Osteoblast (primary cell): Measurements from ENCODE around the gene LIF. TPM values are rescaled to one million over a fixed set of nuclear protein-coding genes. Genes with fewer than 3 reads are reported as not detected.

Experiments
- DNase-seq: peaks from one replicate; pipeline ENCODE4 v3.0.0; 2011; ENCODE audit warnings: low spot score, mixed read lengths; ENCODE audit not compliant: insufficient read length; ENCODE audit errors: missing footprints
- H2AFZ ChIP-seq: 2 replicates; pipeline ENCODE4 v1.6.0; 2011; ENCODE audit warnings: mild to moderate bottlenecking, low read length
- H3K27ac ChIP-seq: 2 replicates; pipeline ENCODE4 v1.5.1; 2011; ENCODE audit warnings: mild to moderate bottlenecking, low read depth, low read length, moderate library complexity
- H3K27me3 ChIP-seq: 2 replicates; pipeline ENCODE4 v1.6.0; 2012; ENCODE audit warnings: mild to moderate bottlenecking, control low read depth, inconsistent platforms, low read length, moderate library complexity; ENCODE audit not compliant: insufficient read depth
- H3K36me3 ChIP-seq: 2 replicates; pipeline ENCODE4 v1.5.1; 2011; ENCODE audit warnings: mild to moderate bottlenecking, low read length, control low read depth, moderate library complexity; ENCODE audit not compliant: insufficient read depth
- H3K4me1 ChIP-seq: 2 replicates; pipeline ENCODE4 v1.5.1; 2011; ENCODE audit warnings: mild to moderate bottlenecking, low read length, control low read depth, moderate library complexity; ENCODE audit not compliant: insufficient read depth
- H3K4me2 ChIP-seq: 2 replicates; pipeline ENCODE4 v1.6.0; 2011; ENCODE audit warnings: mild to moderate bottlenecking, low read length; ENCODE audit not compliant: insufficient read depth
- H3K4me3 ChIP-seq: fragments of 200-600 bp; sonication (generic); 3 replicates; pipeline ENCODE4 v1.5.1; 2012; ENCODE audit warnings: mild to moderate bottlenecking, low read length, inconsistent platforms; ENCODE audit not compliant: insufficient read depth
- H3K79me2 ChIP-seq: 2 replicates; pipeline ENCODE4 v1.6.0; 2012; ENCODE audit warnings: mild to moderate bottlenecking, low read length, control low read depth, inconsistent platforms; ENCODE audit not compliant: insufficient read depth
- H3K9me3 ChIP-seq: 2 replicates; pipeline ENCODE4 v1.5.1; 2011; ENCODE audit warnings: low read depth, low read length, control low read depth
- H4K20me1 ChIP-seq: 2 replicates; pipeline ENCODE4 v1.6.0; 2012; ENCODE audit warnings: mild to moderate bottlenecking, low read length, control low read depth; ENCODE audit not compliant: insufficient read depth
- CTCF ChIP-seq: IDR thresholded peaks from 2 replicates; pipeline ENCODE4 v1.5.1; 2011; ENCODE audit warnings: mild to moderate bottlenecking, low read depth, low read length, moderate library complexity; ENCODE audit errors: extremely low read depth
- total RNA-seq: library from RNA; depleted of rRNA; stranded (reverse); fragments of >200 nt; gene quantifications from 2 replicates; pipeline ENCODE4 v1.2.3, GENCODE V29; 2012

Gene LIF
- total RNA-seq, 1 donor: 3.3 TPM

- H3K4me1 ChIP-seq: peaks cover 27% of the 10 kb centered on the region
- no peak for TF ChIP-seq CTCF
These were observed 49.2 kb downstream of the LIF start for GRCh38 chr22:30197389-30197788.

GRCh38 chr22:30196880-30197336 is 49.7 kb downstream of the LIF start:
- peak; percentile 93 for DNase-seq
- H3K9me3 ChIP-seq: no peaks in the 10 kb centered on the region
- H3K27me3 ChIP-seq: no peaks in the 10 kb centered on the region
- peak overlapping the region; percentile 100 for H3K27ac ChIP-seq
- no peaks in the 10 kb centered on the region for H3K36me3 ChIP-seq
- no peaks in the 10 kb centered on the region for H3K79me2 ChIP-seq
- no peaks in the 10 kb centered on the region for H4K20me1 ChIP-seq
- no peak overlapping the region for H3K4me3 ChIP-seq
- no peak overlapping the region for H2AFZ ChIP-seq
- peaks cover 32% of the 10 kb centered on the region for H3K4me1 ChIP-seq
- peak overlapping the region; percentile 56 for H3K4me2 ChIP-seq
- TF ChIP-seq CTCF: no peak

More at GRCh38 chr22:30197389-30197788, 49.2 kb downstream of the LIF start:
- Histone ChIP-seq H3K79me2 (no peaks in the 10 kb centered on the region), H3K27me3 (no peaks in the 10 kb centered on the region), H3K9me3 (no peaks in the 10 kb centered on the region), H3K4me2 (peak overlapping the region; percentile 56), H4K20me1 (no peaks in the 10 kb centered on the region), H2AFZ (no peak overlapping the region), H3K27ac (peak overlapping the region; percentile 100), H3K4me3 (no peak overlapping the region), H3K36me3 (no peaks in the 10 kb centered on the region)
- DNase-seq: no peak

- Histone ChIP-seq H3K9me3 (no peaks in the 10 kb centered on the region), H3K27ac (peak overlapping the region; percentile 100), H3K4me2 (peak overlapping the region; percentile 56), H4K20me1 (no peaks in the 10 kb centered on the region), H2AFZ (no peak overlapping the region), H3K27me3 (no peaks in the 10 kb centered on the region), H3K36me3 (no peaks in the 10 kb centered on the region), H3K79me2 (no peaks in the 10 kb centered on the region), H3K4me3 (peak overlapping the region; percentile 21), H3K4me1 (peaks cover 36% of the 10 kb centered on the region)
- DNase-seq: peak; percentile 92
- TF ChIP-seq CTCF: no peak
These were observed 50.2 kb downstream of the LIF start for GRCh38 chr22:30196141-30196879.
